Neural cell (in vitro differentiated cells): ENCODE results near the gene GPC1. TPM values are rescaled to one million over a fixed set of nuclear protein-coding genes. Genes with fewer than 3 reads are reported as not detected.

Source experiments
- H2AFZ ChIP-seq: fragments of 200-600, 300-800 bp; sonication (generic), shearing (Covaris generic); 2 replicates; pipeline ENCODE4 v1.6.0; 2014; ENCODE audit warnings: low read depth, mild to moderate bottlenecking, antibody characterized with exemption, low read length, moderate library complexity
- H3F3A ChIP-seq: fragments of 200-600 bp; shearing (Covaris generic); 2 replicates; pipeline ENCODE4 v1.6.1; 2016; ENCODE audit warnings: mild to moderate bottlenecking, moderate library complexity, mixed read lengths, antibody characterized with exemption, low read length; ENCODE audit not compliant: insufficient read depth, poor library complexity, severe bottlenecking
- H3K27ac ChIP-seq: fragments of 200-600, 300-800 bp; sonication (generic), shearing (Covaris generic); 2 replicates; pipeline ENCODE4 v1.5.1; 2014; ENCODE audit warnings: mild to moderate bottlenecking, low read length, moderate library complexity
- H3K27me3 ChIP-seq: fragments of 300-800, 200-600 bp; sonication (generic), shearing (Covaris generic); 2 replicates; pipeline ENCODE4 v1.6.0; 2014; ENCODE audit warnings: mild to moderate bottlenecking, low read depth, low read length, moderate library complexity; ENCODE audit not compliant: insufficient read depth
- H3K36me3 ChIP-seq: fragments of 300-800, 200-600 bp; sonication (generic), shearing (Covaris generic); 2 replicates; pipeline ENCODE4 v1.5.1; 2014; ENCODE audit warnings: mild to moderate bottlenecking, antibody characterized with exemption, low read length, moderate library complexity; ENCODE audit not compliant: insufficient read depth
- H3K4me2 ChIP-seq: fragments of 300-800, 200-600 bp; sonication (generic), shearing (Covaris generic); 2 replicates; pipeline ENCODE4 v1.6.0; 2014; ENCODE audit warnings: mild to moderate bottlenecking, low read length
- H3K4me3 ChIP-seq: fragments of 300-800, 200-600 bp; sonication (generic), shearing (Covaris generic); 2 replicates; pipeline ENCODE4 v1.5.1; 2014; ENCODE audit warnings: mild to moderate bottlenecking, low read length, moderate library complexity
- H3K79me2 ChIP-seq: fragments of 200-600 bp; shearing (Covaris generic); replicated peaks from 2 replicates; pipeline ENCODE4 v1.6.0; 2014; ENCODE audit warnings: mild to moderate bottlenecking, low read length, moderate library complexity; ENCODE audit not compliant: insufficient read depth
- H3K9ac ChIP-seq: fragments of 300-800, 200-600 bp; sonication (generic), shearing (Covaris generic); 2 replicates; pipeline ENCODE4 v1.6.1; 2016; ENCODE audit warnings: mild to moderate bottlenecking, low read length, mixed read lengths
- H3K9me2 ChIP-seq: fragments of 200-600 bp; shearing (Covaris generic); 2 replicates; pipeline ENCODE4 v1.6.1; 2016; ENCODE audit warnings: mild to moderate bottlenecking, low read length, mixed read lengths; ENCODE audit not compliant: insufficient read depth
- H3K9me3 ChIP-seq: fragments of 200-600, 300-800 bp; sonication (generic), shearing (Covaris generic); 2 replicates; pipeline ENCODE4 v1.6.1; 2016; ENCODE audit warnings: mild to moderate bottlenecking, mixed run types, low read length, moderate library complexity, mixed read lengths
- H4K20me1 ChIP-seq: fragments of 200-600 bp; shearing (Covaris generic); 2 replicates; pipeline ENCODE4 v1.6.1; 2016; ENCODE audit warnings: mild to moderate bottlenecking, mixed run types; ENCODE audit not compliant: insufficient read depth
- CTCF ChIP-seq: fragments of 450-650 bp; IDR thresholded peaks from 2 replicates; pipeline ENCODE4 v1.5.1; 2014; ENCODE audit warnings: antibody characterized with exemption, mild to moderate bottlenecking, moderate library complexity; ENCODE audit not compliant: poor library complexity, severe bottlenecking
- EP300 ChIP-seq: fragments of 450-650 bp; conservative IDR thresholded peaks from 2 replicates; pipeline ENCODE4 v1.6.1; 2014; ENCODE audit warnings: antibody characterized with exemption, mild to moderate bottlenecking, moderate library complexity; ENCODE audit not compliant: poor library complexity, severe bottlenecking
- EZH2 ChIP-seq: fragments of 200-600, 300-800 bp; shearing (Covaris generic), sonication (generic); IDR thresholded peaks from 2 replicates; pipeline ENCODE4 v1.6.1; 2014; ENCODE audit warnings: antibody characterized with exemption, low read length, borderline replicate concordance, mild to moderate bottlenecking; ENCODE audit not compliant: insufficient read depth, poor library complexity, severe bottlenecking
- MXI1 ChIP-seq: fragments of 450-650 bp; conservative IDR thresholded peaks from 2 replicates; pipeline ENCODE4 v1.6.1; 2014; ENCODE audit warnings: antibody characterized with exemption, mild to moderate bottlenecking; ENCODE audit not compliant: poor library complexity, severe bottlenecking
- POLR2AphosphoS5 ChIP-seq: IDR thresholded peaks from 2 replicates; pipeline ENCODE4 v1.6.1; 2012
- RAD21 ChIP-seq: fragments of 450-650 bp; conservative IDR thresholded peaks from 2 replicates; pipeline ENCODE4 v1.6.1; 2014; ENCODE audit warnings: antibody characterized with exemption, mild to moderate bottlenecking, moderate library complexity
- REST ChIP-seq: IDR thresholded peaks from 2 replicates; pipeline ENCODE4 v1.6.1; 2012; ENCODE audit warnings: borderline replicate concordance
- SMC3 ChIP-seq: fragments of 450-650 bp; conservative IDR thresholded peaks from 2 replicates; pipeline ENCODE4 v1.6.1; 2014; ENCODE audit warnings: antibody characterized with exemption, mild to moderate bottlenecking, moderate library complexity; ENCODE audit not compliant: poor library complexity
- TAF1 ChIP-seq: IDR thresholded peaks from 2 replicates; pipeline ENCODE4 v1.6.1; 2012; ENCODE audit warnings: low read depth
- polyA plus RNA-seq: library from polyadenylated mRNA; depleted of rRNA; stranded (reverse); fragments of >200 nt; gene quantifications from 2 replicates; pipeline ENCODE4 v1.2.3, GENCODE V29; 2014

Gene GPC1
- polyA plus RNA-seq, 1 donor from 2014 or later = 74.0 TPM

- H3K27me3 ChIP-seq = no peaks in the 10 kb centered on the region
- no peak overlapping the region for H2AFZ ChIP-seq
- TF ChIP-seq SMC3 = no peak
- no peak for TF ChIP-seq MXI1
- TF ChIP-seq RAD21 = no peak
- TF ChIP-seq POLR2AphosphoS5 = no peak
- TF ChIP-seq CTCF = no peak
- no peak for TF ChIP-seq REST
- no peak for TF ChIP-seq TAF1
- TF ChIP-seq EZH2 = no peak
- TF ChIP-seq EP300 = no peak
- H3K27ac ChIP-seq = no peak overlapping the region
- no peaks in the 10 kb centered on the region for H3K36me3 ChIP-seq
- H3K9me3 ChIP-seq = no peaks in the 10 kb centered on the region
- H3F3A ChIP-seq = no peaks in the 10 kb centered on the region
- H3K4me2 ChIP-seq = no peak overlapping the region
- no peak overlapping the region for H3K4me3 ChIP-seq
- H4K20me1 ChIP-seq = peaks cover 22% of the 10 kb centered on the region
- H3K9ac ChIP-seq = no peak overlapping the region
- no peaks in the 10 kb centered on the region for H3K9me2 ChIP-seq
- peaks cover 59% of the 10 kb centered on the region for H3K79me2 ChIP-seq
Measured at GRCh38 chr2:240441326-240441992, 6.0 kb downstream of the GPC1 start.

GRCh38 chr2:240441993-240442411 lies 6.5 kb downstream of the GPC1 start:
- Histone ChIP-seq H3F3A (no peaks in the 10 kb centered on the region), H3K9ac (no peak overlapping the region), H3K27me3 (no peaks in the 10 kb centered on the region), H3K79me2 (peaks cover 57% of the 10 kb centered on the region), H3K9me3 (no peaks in the 10 kb centered on the region), H3K9me2 (no peaks in the 10 kb centered on the region), H4K20me1 (peaks cover 17% of the 10 kb centered on the region), H2AFZ (no peak overlapping the region), H3K36me3 (no peaks in the 10 kb centered on the region), H3K4me3 (no peak overlapping the region), H3K27ac (no peak overlapping the region), H3K4me2 (no peak overlapping the region)
- TF ChIP-seq REST (no peak), MXI1 (no peak), SMC3 (no peak), CTCF (no peak), EP300 (no peak), RAD21 (no peak)
